Muscle layer of duodenum (tissue), 2 donors: ENCODE results near the gene JMY.
"Not testable (repeated sequence)": the region's sequence is repeated elsewhere in the genome, so short reads cannot be mapped to it uniquely, and the experiment has no call there.

Experiments used
- H3K27ac ChIP-seq: one replicate; pipeline ENCODE4 v1.7.0; 2013; ENCODE audit warnings: mild to moderate bottlenecking, low read length
- H3K27me3 ChIP-seq: one replicate; pipeline ENCODE4 v1.7.0; 2013; ENCODE audit warnings: low read depth, mild to moderate bottlenecking, control low read depth, low read length
- H3K36me3 ChIP-seq, 2 donors: one replicate each; pipeline ENCODE4 v1.7.0; 2013; ENCODE audit warnings: low read length in 2 of 2, control low read depth in 1 of 2, mild to moderate bottlenecking in 1 of 2; ENCODE audit not compliant: insufficient read depth in 2 of 2, control insufficient read depth in 1 of 2
- H3K4me1 ChIP-seq, 2 donors: one replicate each; pipeline ENCODE4 v1.7.0; 2013; ENCODE audit warnings: low read length in 2 of 2, mild to moderate bottlenecking in 2 of 2, control low read depth in 1 of 2, moderate library complexity in 1 of 2; ENCODE audit not compliant: insufficient read depth in 2 of 2, control insufficient read depth in 1 of 2
- H3K4me3 ChIP-seq, 2 donors: one replicate each; pipeline ENCODE4 v1.7.0; 2013; ENCODE audit warnings: low read length in 2 of 2, low read depth in 1 of 2, mild to moderate bottlenecking in 1 of 2
- H3K9me3 ChIP-seq, 2 donors: one replicate each; pipeline ENCODE4 v1.7.0; 2013; ENCODE audit warnings: low read length in 2 of 2, control low read depth in 1 of 2, mild to moderate bottlenecking in 1 of 2; ENCODE audit not compliant: control insufficient read depth in 1 of 2
- donor health status: healthy.

JMY gene

GRCh38 chr5:79240561-79240960 lies 4.6 kb downstream of the JMY start:
- no peaks in the 10 kb centered on the region for H3K36me3 ChIP-seq
- no peaks in the 10 kb centered on the region for H3K9me3 ChIP-seq
- peaks cover 4 to 23% of the 10 kb centered on the region in 2 donors for H3K4me1 ChIP-seq
- H3K4me3 ChIP-seq, result peak overlapping the region in 1 of 2 donors; percentile 1
- no peaks in the 10 kb centered on the region for H3K27me3 ChIP-seq
- no peak overlapping the region for H3K27ac ChIP-seq

GRCh38 chr5:79241535-79241979 lies 5.6 kb downstream of the JMY start:
- no peak overlapping the region for H3K27ac ChIP-seq
- no peak overlapping the region for H3K4me3 ChIP-seq
- H3K4me1 ChIP-seq, result peaks cover 4 to 23% of the 10 kb centered on the region in 2 donors

GRCh38 chr5:79242242-79243039 lies 6.5 kb downstream of the JMY start:
- Histone ChIP-seq H3K36me3 (no peaks in the 10 kb centered on the region), H3K27me3 (no peaks in the 10 kb centered on the region), H3K4me1 (peaks cover 4 to 23% of the 10 kb centered on the region in 2 donors), H3K9me3 (no peaks in the 10 kb centered on the region), H3K4me3 (no peak overlapping the region), H3K27ac (no peak overlapping the region)

More at GRCh38 chr5:79241535-79241979, 5.6 kb downstream of the JMY start:
- no peaks in the 10 kb centered on the region for H3K36me3 ChIP-seq
- no peaks in the 10 kb centered on the region for H3K9me3 ChIP-seq
- H3K27me3 ChIP-seq, result no peaks in the 10 kb centered on the region

- Histone ChIP-seq H3K9me3 (no peaks in the 10 kb centered on the region), H3K4me1 (peaks cover 4 to 23% of the 10 kb centered on the region in 2 donors), H3K27me3 (no peaks in the 10 kb centered on the region), H3K4me3 (no peak overlapping the region), H3K27ac (no peak overlapping the region), H3K36me3 (no peaks in the 10 kb centered on the region)
Measured at GRCh38 chr5:79243224-79243623, 7.3 kb downstream of the JMY start.

- not testable (repeated sequence) for H3K4me1 ChIP-seq, H3K27me3 ChIP-seq, H3K4me3 ChIP-seq, H3K27ac ChIP-seq, H3K9me3 ChIP-seq, H3K36me3 ChIP-seq
Measured at GRCh38 chr5:79254067-79254466, 18.1 kb downstream of the JMY start.

- Histone ChIP-seq H3K27me3 (no peaks in the 10 kb centered on the region), H3K27ac (no peak overlapping the region), H3K9me3 (no peaks in the 10 kb centered on the region), H3K4me3 (no peak overlapping the region), H3K36me3 (no peaks in the 10 kb centered on the region), H3K4me1 (peaks cover 0 to 5% of the 10 kb centered on the region in 2 donors)
Measured at GRCh38 chr5:79255786-79256557, 20.0 kb downstream of the JMY start.

- Histone ChIP-seq H3K4me3 (no peak overlapping the region), H3K9me3 (no peaks in the 10 kb centered on the region), H3K4me1 (peaks cover 0 to 5% of the 10 kb centered on the region in 2 donors), H3K27ac (no peak overlapping the region), H3K36me3 (no peaks in the 10 kb centered on the region), H3K27me3 (no peaks in the 10 kb centered on the region)
Measured at GRCh38 chr5:79256563-79256962, 20.6 kb downstream of the JMY start.

GRCh38 chr5:79257314-79257713 lies 21.4 kb downstream of the JMY start:
- Histone ChIP-seq H3K9me3 (no peaks in the 10 kb centered on the region), H3K36me3 (no peaks in the 10 kb centered on the region), H3K4me3 (no peak overlapping the region), H3K27me3 (no peaks in the 10 kb centered on the region), H3K4me1 (peaks cover 0 to 5% of the 10 kb centered on the region in 2 donors), H3K27ac (no peak overlapping the region)

- Histone ChIP-seq H3K4me3 (no peak overlapping the region), H3K9me3 (no peaks in the 10 kb centered on the region), H3K36me3 (no peaks in the 10 kb centered on the region), H3K27ac (no peak overlapping the region), H3K4me1 (peaks cover 0 to 5% of the 10 kb centered on the region in 2 donors), H3K27me3 (no peaks in the 10 kb centered on the region)
Measured at GRCh38 chr5:79258801-79259200, 22.9 kb downstream of the JMY start.

- Histone ChIP-seq H3K36me3 (no peaks in the 10 kb centered on the region), H3K9me3 (no peaks in the 10 kb centered on the region), H3K27ac (no peak overlapping the region), H3K27me3 (no peaks in the 10 kb centered on the region), H3K4me3 (no peak overlapping the region), H3K4me1 (peaks cover 0 to 5% of the 10 kb centered on the region in 2 donors)
Measured at GRCh38 chr5:79259383-79259782, 23.5 kb downstream of the JMY start.

GRCh38 chr5:79259810-79260209 lies 23.9 kb downstream of the JMY start:
- Histone ChIP-seq H3K27me3 (no peaks in the 10 kb centered on the region), H3K4me3 (no peak overlapping the region), H3K36me3 (no peaks in the 10 kb centered on the region), H3K9me3 (no peaks in the 10 kb centered on the region), H3K27ac (no peak overlapping the region), H3K4me1 (peaks cover 0 to 5% of the 10 kb centered on the region in 2 donors)
